ENCODE data around the gene CATSPERE. TPM values are rescaled to one million over a fixed set of nuclear protein-coding genes. Genes with fewer than 3 reads are reported as not detected.

CATSPERE gene
- total and polyA plus RNA-seq, 9 of the 15 experiments (the other 6 are each of a cell fraction or from before 2014, with no cell fraction given), result 0.06 to 0.16 (median 0.09) TPM; not detected in 3

DNA sequence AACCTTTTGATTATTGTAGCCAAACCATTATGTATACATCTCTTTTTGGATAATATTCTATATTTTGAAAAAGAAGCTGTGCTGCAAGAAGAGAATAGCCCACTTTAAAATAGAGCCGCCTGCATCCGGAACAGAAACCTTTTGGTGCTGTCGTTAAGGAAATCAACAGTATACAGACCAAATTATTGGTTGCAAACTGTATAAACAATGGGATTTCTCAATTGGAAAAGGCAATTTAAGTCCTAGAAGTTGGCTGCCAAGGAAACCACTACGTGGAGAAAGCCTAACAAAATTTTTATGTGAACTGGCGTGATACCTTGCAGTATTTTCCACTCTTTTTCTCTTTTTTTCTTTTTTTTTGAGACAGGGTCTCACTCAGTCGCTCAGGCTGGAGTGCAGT lies 217.6 kb downstream of the CATSPERE start (continued):
- TF ChIP-seq, protein P1, sequence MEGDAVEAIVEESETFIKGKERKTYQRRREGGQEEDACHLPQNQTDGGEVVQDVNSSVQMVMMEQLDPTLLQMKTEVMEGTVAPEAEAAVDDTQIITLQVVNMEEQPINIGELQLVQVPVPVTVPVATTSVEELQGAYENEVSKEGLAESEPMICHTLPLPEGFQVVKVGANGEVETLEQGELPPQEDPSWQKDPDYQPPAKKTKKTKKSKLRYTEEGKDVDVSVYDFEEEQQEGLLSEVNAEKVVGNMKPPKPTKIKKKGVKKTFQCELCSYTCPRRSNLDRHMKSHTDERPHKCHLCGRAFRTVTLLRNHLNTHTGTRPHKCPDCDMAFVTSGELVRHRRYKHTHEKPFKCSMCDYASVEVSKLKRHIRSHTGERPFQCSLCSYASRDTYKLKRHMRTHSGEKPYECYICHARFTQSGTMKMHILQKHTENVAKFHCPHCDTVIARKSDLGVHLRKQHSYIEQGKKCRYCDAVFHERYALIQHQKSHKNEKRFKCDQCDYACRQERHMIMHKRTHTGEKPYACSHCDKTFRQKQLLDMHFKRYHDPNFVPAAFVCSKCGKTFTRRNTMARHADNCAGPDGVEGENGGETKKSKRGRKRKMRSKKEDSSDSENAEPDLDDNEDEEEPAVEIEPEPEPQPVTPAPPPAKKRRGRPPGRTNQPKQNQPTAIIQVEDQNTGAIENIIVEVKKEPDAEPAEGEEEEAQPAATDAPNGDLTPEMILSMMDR (IDR thresholded peaks at IDR 0.05 in 2 of 3, conservative IDR thresholded peaks at IDR 0.05 in 1 of 3; ENCODE audit: insufficient read depth in 2 of 3, low read depth in 1 of 3, low read length in 3 of 3), result no peak
- TF ChIP-seq SIX5 (IDR thresholded peaks at IDR 0.05; ENCODE audit: borderline replicate concordance in 1 of 2, insufficient read depth in 1 of 2, low read depth in 1 of 2, low read length in 2 of 2), result no peak

DNA sequence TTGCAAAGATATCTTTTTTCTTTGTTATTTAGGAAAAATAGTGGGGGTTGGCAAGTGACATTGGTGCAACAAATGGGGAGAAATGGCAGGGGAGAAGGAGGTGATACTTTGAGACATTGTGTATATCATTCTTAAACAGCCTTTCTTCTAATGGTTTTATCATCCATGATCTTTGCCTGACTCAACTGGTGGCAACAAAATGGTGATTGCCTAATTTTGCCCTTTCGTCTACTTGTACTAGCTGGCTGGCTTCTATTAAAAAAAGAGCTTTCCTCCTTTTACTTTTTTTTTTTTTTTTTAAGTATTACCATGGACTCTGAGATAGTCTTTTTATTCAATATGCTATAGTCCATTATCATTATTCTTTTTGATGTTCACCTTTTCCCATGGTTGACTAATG lies 219.6 kb downstream of the CATSPERE start:
- no peak overlapping the region for H3K4me2 ChIP-seq (ENCODE audit: insufficient read depth, low read length)
- 78% methylated on average over 1 of the region's 1 CpG for WGBS (ENCODE audit: insufficient coverage, low coverage, missing lambda C conversion rate)
- no peak overlapping the region for H3K4me3 ChIP-seq
- H4K20me1 ChIP-seq (replicated peaks; ENCODE audit: control insufficient read depth, insufficient read depth, low read length), result no peaks in the 10 kb centered on the region
- in situ Hi-C loops (cut with MboI) (no loop called here), intact Hi-C loops (cut with micrococcal nuclease) (no loop called here)
- H3K79me2 ChIP-seq (ENCODE audit: control insufficient read depth, insufficient read depth, low read length), result peaks cover 29% of the 10 kb centered on the region
- BruUV-seq (replicated peaks), result no TSS peak
- no peaks in the 10 kb centered on the region for H3K4me1 ChIP-seq (replicated peaks in 1 of 2; ENCODE audit: control insufficient read depth in 2 of 2, insufficient read depth in 2 of 2, low read length in 2 of 2)
- H3K27ac ChIP-seq (ENCODE audit: extremely low read depth, low read depth, low read length), result no peak overlapping the region
- no peaks in the 10 kb centered on the region for H3K9me3 ChIP-seq (replicated peaks; ENCODE audit: control insufficient read depth, insufficient read depth, low read depth, low read length)
- no peak overlapping the region for H3K9ac ChIP-seq (ENCODE audit: insufficient read depth in 1 of 2, low read depth in 2 of 2, low read length in 2 of 2)
- H3K9me1 ChIP-seq (ENCODE audit: control insufficient read depth, insufficient read depth, low read length), result no peaks in the 10 kb centered on the region
- ChIA-PET CTCF (ENCODE audit: low intra/inter-chr PET ratio) (no interaction called here), POLR2A (interaction anchor here (0.7 to 1.1 kb wide), 4 partner anchors 20 to 785 kb away, joined by 3 to 4 read pairs (median 3); no protein-coding TSS in a partner anchor)
- H3K27me3 ChIP-seq (ENCODE audit: control insufficient read depth in 2 of 2, insufficient read depth in 2 of 2, low read length in 2 of 2), result no peaks in the 10 kb centered on the region
- peaks cover 12% of the 10 kb centered on the region; the same call in 2 of the 3 replicates for H3K36me3 ChIP-seq (ENCODE audit: control insufficient read depth, insufficient read depth, low read length)
- ATAC-seq, result no peak
- DNase-seq (ENCODE audit: extremely low read depth in 1 of 4, low spot score in 3 of 4), result no peak
- TF ChIP-seq TRIM24 (IDR thresholded peaks at IDR 0.05) (peak in 1 of 2 experiments; percentile 21; a peak in 2 of 4 replicates), ZNF778 (CRISPR knock-in tag; IDR thresholded peaks at IDR 0.05) (no peak), CEBPG (CRISPR knock-in tag; IDR thresholded peaks at IDR 0.05) (no peak), CEBPG (tag; conservative IDR thresholded peaks at IDR 0.05 in 1 of 2, IDR thresholded peaks at IDR 0.05 in 1 of 2) (peak in 1 of 2 experiments; percentile 66; a peak in 2 of 4 replicates), BRCA1 (IDR thresholded peaks at IDR 0.05) (no peak), BRCA1 (CRISPR knock-in tag; IDR thresholded peaks at IDR 0.05) (no peak)
- H2AFZ ChIP-seq (ENCODE audit: low read depth, low read length), result no peak overlapping the region
- FAIRE-seq, result no peak
